ENCODE measurements around the gene ACYP2.

DNA sequence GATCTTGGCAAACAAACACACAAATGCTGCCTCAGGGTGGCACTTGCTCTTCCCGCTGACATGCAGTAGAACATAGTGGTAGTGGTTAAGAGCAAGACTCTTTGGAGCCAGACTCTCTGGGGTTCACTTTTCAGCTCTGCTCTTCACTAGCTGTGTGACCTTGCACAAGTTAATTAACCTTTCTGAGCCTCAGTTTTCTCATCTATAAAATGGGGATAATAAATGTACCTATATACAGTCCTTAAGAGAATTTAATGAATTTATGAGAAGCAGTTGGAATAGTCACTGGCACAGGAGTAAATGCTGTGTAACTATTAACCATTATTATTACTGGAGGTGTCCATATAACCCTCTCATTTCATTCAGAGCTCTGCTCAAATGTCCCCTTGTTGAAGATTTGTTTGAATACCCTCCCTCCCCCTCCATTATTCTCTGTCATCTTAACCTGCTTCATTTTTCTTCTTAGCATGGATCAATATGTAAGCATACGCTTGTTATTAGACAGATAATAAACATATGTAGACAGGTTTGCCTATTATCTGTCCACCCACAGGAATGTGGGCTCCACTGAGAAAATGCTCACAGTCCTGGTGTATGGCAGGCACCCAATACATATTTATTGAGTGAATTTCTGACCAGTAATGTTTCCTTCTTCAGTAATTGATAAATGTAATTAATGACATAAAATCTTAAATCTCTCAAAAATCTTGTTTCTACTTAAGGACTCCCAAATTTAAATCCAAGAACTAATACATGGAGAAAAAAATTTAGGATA lies 76.1 kb downstream of the ACYP2 start:
- TF ChIP-seq, protein P1, sequence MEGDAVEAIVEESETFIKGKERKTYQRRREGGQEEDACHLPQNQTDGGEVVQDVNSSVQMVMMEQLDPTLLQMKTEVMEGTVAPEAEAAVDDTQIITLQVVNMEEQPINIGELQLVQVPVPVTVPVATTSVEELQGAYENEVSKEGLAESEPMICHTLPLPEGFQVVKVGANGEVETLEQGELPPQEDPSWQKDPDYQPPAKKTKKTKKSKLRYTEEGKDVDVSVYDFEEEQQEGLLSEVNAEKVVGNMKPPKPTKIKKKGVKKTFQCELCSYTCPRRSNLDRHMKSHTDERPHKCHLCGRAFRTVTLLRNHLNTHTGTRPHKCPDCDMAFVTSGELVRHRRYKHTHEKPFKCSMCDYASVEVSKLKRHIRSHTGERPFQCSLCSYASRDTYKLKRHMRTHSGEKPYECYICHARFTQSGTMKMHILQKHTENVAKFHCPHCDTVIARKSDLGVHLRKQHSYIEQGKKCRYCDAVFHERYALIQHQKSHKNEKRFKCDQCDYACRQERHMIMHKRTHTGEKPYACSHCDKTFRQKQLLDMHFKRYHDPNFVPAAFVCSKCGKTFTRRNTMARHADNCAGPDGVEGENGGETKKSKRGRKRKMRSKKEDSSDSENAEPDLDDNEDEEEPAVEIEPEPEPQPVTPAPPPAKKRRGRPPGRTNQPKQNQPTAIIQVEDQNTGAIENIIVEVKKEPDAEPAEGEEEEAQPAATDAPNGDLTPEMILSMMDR (IDR thresholded peaks at IDR 0.05; ENCODE audit: low read depth, low read length): no peak
- TF ChIP-seq POLR2A (IDR thresholded peaks at IDR 0.05; ENCODE audit: extremely low read depth, insufficient read length) (no peak), MYC (IDR thresholded peaks at IDR 0.05; ENCODE audit: low read depth, low read length) (no peak)
- TF ChIP-seq, protein P2, sequence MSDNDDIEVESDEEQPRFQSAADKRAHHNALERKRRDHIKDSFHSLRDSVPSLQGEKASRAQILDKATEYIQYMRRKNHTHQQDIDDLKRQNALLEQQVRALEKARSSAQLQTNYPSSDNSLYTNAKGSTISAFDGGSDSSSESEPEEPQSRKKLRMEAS (IDR thresholded peaks at IDR 0.05; ENCODE audit: low read depth, low read length): no peak

Measured in NB4 (cell line).